ENCODE measurements around the gene NCAM1.

NCAM1 gene

DNA sequence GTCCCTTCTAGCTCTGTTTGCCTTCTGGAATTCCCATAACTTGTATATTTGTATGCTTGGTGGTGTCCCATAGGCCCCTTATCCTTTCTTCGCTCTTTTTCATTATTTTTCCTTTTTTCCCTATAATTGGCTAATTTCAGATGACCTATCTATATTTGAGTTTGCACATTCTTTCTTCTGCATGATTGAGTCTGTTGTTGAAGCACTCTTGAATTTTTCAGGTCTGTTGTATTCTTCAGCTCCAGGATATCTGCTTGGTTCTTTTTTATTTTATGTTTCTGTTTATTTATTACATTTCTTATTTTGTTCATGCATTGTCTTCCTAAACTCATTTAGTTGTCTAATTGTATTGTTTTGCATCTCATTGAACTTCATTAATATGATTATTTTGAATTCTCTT is 28.0 kb downstream of the NCAM1 start:
- H3K9me3 Mint-ChIP-seq, result peaks cover 6% of the 10 kb centered on the region
- H3K4me3 Mint-ChIP-seq, result no peak overlapping the region
- no peaks in the 10 kb centered on the region for H3K4me1 Mint-ChIP-seq (ENCODE audit: low read depth)
- H3K27me3 Mint-ChIP-seq (ENCODE audit: low read depth), result no peaks in the 10 kb centered on the region
- no peak overlapping the region for H3K27ac Mint-ChIP-seq
- H3K36me3 Mint-ChIP-seq (ENCODE audit: low read depth), result no peaks in the 10 kb centered on the region

DNA sequence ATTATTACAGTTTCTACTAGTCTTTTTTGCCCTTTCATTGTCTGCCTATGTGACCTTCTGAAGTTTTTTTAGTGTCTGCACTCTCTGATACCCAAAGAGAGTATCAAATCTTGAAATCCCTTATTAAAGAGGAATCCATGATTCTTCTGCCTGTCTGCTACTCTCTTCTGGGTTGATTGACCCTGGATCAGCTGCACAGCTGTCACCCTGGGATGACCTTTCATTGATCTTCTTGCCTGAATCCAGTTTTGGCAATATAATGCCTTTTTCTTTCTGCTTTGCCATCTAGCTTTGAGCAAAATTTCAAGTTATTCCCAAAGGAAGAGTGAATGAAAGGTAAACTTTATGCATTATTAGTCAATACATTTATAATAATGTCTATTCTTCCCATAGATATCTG is 32.6 kb downstream of the NCAM1 start:
- Mint-ChIP-seq H3K4me3 (no peak overlapping the region), H3K4me1 (ENCODE audit: low read depth) (no peaks in the 10 kb centered on the region), H3K27ac (no peak overlapping the region), H3K27me3 (ENCODE audit: low read depth) (peaks cover 6% of the 10 kb centered on the region), H3K36me3 (ENCODE audit: low read depth) (no peaks in the 10 kb centered on the region), H3K9me3 (peaks cover 6% of the 10 kb centered on the region)

DNA sequence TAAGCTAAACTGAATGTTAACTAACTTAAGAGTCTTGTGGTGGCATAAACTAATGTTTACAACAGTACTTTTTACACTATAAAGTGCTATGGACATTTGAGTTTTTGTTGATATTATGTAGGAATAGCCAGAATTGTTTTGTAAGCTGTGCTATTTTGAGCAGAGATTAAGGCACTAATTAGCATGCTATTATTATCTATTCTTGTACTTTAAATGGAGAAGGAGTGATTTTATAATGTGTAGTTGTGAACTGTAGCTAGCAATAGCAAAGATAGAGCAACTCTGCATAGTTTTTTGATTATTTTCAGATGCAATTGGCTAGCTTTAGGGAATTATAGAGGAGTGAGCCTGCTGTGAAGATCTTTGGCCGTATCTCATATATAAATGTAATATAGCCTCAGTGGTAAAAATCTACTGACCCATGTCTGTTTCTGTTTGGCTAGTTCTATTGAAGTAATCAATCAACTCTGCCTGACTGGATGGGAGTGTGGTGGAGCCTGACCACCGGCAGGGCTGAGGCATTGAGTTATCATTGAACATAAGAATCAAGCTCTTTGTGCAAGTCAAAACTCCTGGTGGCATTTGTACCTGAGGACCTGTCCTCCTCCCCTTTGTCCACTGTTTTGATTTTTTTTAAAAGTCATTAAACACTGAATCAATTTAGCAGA is 34.3 kb downstream of the NCAM1 start:
- Mint-ChIP-seq H3K9me3 (no peaks in the 10 kb centered on the region), H3K27me3 (ENCODE audit: low read depth) (peaks cover 6% of the 10 kb centered on the region), H3K4me1 (ENCODE audit: low read depth) (no peaks in the 10 kb centered on the region), H3K4me3 (no peak overlapping the region), H3K36me3 (ENCODE audit: low read depth) (no peaks in the 10 kb centered on the region), H3K27ac (no peak overlapping the region)

DNA sequence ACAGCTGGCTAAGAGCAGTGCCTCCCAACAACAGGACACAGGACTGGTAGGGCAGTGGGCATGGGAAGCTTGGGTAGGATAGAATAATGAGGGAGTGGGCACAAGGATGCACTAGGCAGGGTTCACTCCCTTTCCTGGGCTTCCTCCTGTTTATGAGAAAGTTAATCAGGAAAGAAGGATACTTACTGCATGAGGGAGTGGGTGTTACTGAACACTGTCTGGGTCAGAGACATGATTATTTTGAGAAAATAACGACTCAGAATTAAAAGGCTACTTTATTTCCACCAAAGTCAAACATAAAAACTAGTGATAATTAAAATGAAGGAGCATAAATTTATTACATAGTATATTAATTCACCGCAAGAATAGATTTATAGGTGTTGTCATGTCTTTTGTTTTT is 35.8 kb downstream of the NCAM1 start:
- H3K9me3 Mint-ChIP-seq, result no peaks in the 10 kb centered on the region
- H3K27me3 Mint-ChIP-seq (ENCODE audit: low read depth), result peaks cover 6% of the 10 kb centered on the region
- no peaks in the 10 kb centered on the region for H3K4me1 Mint-ChIP-seq (ENCODE audit: low read depth)
- H3K4me3 Mint-ChIP-seq, result no peak overlapping the region
- no peaks in the 10 kb centered on the region for H3K36me3 Mint-ChIP-seq (ENCODE audit: low read depth)
- H3K27ac Mint-ChIP-seq, result no peak overlapping the region

DNA sequence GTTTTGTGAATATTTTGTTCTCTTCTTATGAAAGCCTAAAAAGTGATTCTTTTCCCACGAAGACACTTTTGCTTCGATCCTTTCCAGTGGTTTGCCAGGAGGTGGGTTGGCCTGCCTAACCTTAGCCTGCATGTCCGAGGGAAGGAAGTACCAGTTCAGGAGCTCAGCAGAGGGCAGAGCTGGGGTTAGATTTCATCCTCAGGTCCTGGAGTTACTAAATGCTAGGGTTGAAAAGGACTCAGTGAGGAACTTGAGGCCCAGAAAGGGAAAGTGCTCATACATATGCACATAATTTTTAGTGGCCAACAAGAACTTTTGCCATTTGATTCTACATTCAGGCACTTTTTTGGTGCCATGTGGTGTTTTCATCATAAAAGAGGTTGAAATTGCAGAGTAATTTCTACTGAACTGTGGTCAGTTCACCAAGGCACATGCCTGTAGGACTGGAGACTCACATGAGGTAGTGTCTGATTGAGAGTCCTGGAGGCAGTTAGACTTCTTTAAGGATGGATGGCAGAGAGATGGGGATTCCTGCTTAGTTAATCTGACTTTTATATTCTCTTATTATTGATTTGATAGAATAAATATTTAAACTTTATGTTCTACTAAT is 36.7 kb downstream of the NCAM1 start:
- Mint-ChIP-seq H3K27me3 (ENCODE audit: low read depth) (peaks cover 6% of the 10 kb centered on the region), H3K4me3 (no peak overlapping the region), H3K27ac (no peak overlapping the region), H3K9me3 (no peaks in the 10 kb centered on the region), H3K4me1 (ENCODE audit: low read depth) (no peaks in the 10 kb centered on the region), H3K36me3 (ENCODE audit: low read depth) (no peaks in the 10 kb centered on the region)

DNA sequence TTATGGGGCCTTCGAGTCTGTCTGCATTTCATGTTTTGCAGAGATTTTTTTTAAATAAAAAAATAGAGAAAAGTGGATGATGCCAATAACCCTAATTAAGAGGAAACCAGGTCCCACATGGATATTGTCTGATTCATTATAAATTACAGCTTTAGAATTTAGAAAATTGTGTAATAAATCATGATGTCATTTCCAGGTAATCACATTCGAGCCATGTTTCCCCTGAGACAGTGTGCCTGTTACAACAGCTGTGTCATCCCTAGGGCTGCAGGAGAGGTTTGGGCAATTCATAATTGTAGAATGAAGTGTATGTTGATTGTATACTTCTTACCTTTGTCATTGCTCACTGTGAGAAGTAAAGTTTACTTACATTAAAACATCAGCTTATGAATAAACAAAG is 38.3 kb downstream of the NCAM1 start:
- Mint-ChIP-seq H3K4me3 (no peak overlapping the region), H3K4me1 (ENCODE audit: low read depth) (no peaks in the 10 kb centered on the region), H3K9me3 (no peaks in the 10 kb centered on the region), H3K27ac (no peak overlapping the region), H3K27me3 (ENCODE audit: low read depth) (peaks cover 11% of the 10 kb centered on the region), H3K36me3 (ENCODE audit: low read depth) (no peaks in the 10 kb centered on the region)

DNA sequence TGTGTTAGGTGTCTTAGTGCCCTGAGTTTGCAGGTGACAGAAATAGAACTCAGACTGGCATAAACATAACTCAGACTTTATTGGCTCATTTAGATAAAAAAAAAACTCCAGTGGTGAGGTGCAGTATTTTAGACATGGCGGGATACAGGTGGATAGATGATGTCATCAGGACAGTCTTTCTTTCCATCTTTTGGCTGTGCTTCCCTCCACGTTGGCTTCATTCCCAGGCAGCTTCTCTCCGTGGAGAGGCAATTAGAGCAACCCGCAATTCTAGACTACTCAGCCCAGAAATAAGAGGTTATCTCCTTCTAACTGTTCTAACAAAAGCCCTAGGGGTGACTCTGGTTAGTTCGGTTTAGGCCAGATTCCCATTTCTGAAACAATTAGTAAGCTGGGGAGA is 40.5 kb downstream of the NCAM1 start:
- peaks cover 8% of the 10 kb centered on the region for H3K27me3 Mint-ChIP-seq (ENCODE audit: low read depth)
- no peaks in the 10 kb centered on the region for H3K4me1 Mint-ChIP-seq (ENCODE audit: low read depth)
- H3K36me3 Mint-ChIP-seq (ENCODE audit: low read depth), result no peaks in the 10 kb centered on the region
- H3K4me3 Mint-ChIP-seq, result no peak overlapping the region
- no peaks in the 10 kb centered on the region for H3K9me3 Mint-ChIP-seq
- no peak overlapping the region for H3K27ac Mint-ChIP-seq

DNA sequence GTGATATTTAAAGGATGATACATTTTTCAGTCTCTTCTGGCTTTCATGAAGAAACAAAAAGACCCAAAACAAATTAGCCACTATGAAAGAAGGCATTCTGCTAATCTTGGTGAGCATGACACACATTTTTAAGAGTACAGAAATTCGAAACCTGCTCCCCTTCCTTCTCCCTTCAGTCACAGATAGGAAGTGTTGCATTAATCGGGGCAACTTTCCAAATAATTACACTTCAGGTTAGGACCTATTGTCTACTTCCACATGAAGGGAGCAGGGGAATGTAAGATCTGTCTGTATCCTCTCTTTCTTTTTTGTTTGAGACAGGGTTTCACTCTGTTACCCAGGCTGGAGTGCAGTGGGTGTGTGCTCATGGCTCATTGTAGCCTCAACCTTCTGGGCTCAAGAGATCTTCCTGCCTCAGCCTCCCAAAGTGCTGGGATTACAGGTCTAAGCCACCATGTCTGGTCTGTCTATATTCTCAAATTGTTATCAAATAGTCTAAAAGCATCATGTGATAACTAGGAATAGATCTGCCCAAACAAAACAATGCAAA is 45.8 kb downstream of the NCAM1 start:
- Mint-ChIP-seq H3K9me3 (no peaks in the 10 kb centered on the region), H3K4me3 (no peak overlapping the region), H3K36me3 (ENCODE audit: low read depth) (no peaks in the 10 kb centered on the region), H3K27ac (no peak overlapping the region), H3K27me3 (ENCODE audit: low read depth) (peaks cover 8% of the 10 kb centered on the region), H3K4me1 (ENCODE audit: low read depth) (no peaks in the 10 kb centered on the region)

DNA sequence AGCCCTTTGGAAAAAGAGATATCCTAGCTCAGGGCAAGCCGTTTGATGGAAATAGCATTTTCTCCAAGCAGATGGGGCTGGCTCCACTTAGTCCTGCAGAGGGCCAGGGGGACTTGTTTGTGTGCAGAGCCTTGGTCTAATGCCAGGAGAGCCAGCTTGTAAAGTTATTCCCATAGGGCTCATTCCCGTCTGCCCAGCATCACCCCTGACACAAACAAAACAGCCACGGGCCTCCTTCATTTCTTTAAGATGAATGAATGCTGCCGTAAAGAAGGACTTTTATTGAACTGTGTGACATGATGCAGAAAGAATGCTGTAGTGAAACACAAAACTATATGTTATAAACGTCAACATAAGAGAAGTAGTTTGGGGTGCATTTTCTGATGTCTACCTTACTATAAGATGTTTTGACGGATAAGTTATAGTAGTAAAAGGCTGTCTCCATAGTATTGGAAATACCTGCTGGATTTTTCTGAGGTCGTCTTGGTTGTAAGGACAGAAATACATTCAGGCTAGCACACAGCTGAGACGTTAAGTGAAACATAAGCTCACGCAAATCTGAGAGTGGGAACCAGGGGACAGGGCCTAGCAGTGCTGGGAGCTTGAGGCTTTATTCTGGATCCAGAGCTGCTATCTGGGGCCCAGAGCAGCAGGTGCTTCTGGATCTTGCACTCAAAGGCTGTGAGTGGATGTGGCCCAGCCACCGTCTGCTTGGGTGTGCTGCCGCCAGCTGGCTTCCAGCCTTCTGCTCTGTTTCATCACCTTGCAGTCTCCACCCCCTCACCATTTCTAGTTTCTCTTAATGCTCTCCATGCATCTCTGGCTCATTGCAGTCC is 53.3 kb downstream of the NCAM1 start:
- H3K4me3 Mint-ChIP-seq, result no peak overlapping the region
- H3K9me3 Mint-ChIP-seq, result no peaks in the 10 kb centered on the region
- H3K27ac Mint-ChIP-seq, result no peak overlapping the region
- H3K36me3 Mint-ChIP-seq (ENCODE audit: low read depth), result no peaks in the 10 kb centered on the region
- H3K27me3 Mint-ChIP-seq (ENCODE audit: low read depth), result no peaks in the 10 kb centered on the region
- no peaks in the 10 kb centered on the region for H3K4me1 Mint-ChIP-seq (ENCODE audit: low read depth)

DNA sequence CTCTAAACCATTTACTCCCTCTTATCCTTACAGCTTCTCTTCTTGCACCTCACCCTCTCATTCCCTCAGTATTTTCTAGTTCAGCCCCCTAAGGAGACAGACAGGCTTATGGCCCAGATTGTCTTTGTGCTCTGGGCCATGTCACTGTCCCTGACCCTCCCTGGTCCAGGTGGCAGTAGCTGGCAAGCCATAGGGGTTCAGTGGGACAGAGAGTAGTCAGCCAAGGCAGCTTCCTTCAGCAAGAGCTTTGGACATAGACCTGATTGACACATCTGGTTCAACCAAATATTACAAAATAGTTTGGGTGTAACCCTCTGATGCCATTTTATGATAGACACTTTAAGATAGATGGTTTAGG is 53.9 kb downstream of the NCAM1 start:
- no peaks in the 10 kb centered on the region for H3K36me3 Mint-ChIP-seq (ENCODE audit: low read depth)
- H3K27ac Mint-ChIP-seq, result no peak overlapping the region
- H3K27me3 Mint-ChIP-seq (ENCODE audit: low read depth), result no peaks in the 10 kb centered on the region
- no peaks in the 10 kb centered on the region for H3K4me1 Mint-ChIP-seq (ENCODE audit: low read depth)
- no peaks in the 10 kb centered on the region for H3K9me3 Mint-ChIP-seq
- H3K4me3 Mint-ChIP-seq, result no peak overlapping the region

DNA sequence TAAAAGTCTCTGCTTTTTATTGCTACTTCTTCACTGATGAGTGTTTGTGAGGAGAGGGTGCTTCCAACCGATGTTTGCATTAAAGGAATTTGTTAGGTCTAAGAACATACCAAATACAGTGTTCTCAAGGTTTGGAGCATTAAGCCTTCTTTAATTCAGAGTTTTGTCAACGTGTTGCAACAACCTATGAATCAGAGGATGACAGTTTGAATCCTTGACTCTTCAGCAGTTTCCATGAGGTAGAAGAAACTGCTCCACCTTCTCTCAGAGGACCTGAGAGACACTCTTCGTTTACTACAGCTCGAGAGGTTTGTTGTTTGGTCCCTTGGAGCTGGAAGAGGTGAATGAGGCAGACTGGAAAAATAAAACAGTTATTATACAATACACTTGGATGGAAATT is 55.7 kb downstream of the NCAM1 start:
- H3K27me3 Mint-ChIP-seq (ENCODE audit: low read depth), result no peaks in the 10 kb centered on the region
- H3K4me1 Mint-ChIP-seq (ENCODE audit: low read depth), result no peaks in the 10 kb centered on the region
- no peak overlapping the region for H3K4me3 Mint-ChIP-seq
- H3K9me3 Mint-ChIP-seq, result no peaks in the 10 kb centered on the region
- H3K27ac Mint-ChIP-seq, result no peak overlapping the region
- H3K36me3 Mint-ChIP-seq (ENCODE audit: low read depth), result no peaks in the 10 kb centered on the region

DNA sequence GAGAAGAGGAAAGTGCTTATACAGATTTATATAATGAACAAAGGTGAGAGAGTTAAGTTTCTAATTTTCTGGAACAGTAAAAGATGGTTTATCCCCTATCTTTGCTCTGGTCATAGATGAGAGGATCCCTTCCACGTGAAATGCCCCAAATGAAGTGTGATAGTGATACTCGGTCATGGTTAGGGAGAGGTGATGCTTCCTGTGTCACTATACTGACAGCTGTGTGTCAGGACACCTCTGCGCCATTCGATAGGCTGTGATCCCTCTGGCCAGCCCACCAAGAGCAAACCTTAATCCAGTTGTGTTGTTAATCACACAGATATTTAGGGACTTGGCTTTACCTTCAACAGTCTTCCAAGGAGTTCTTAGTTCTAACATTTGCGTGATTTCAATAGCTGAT is 57.7 kb downstream of the NCAM1 start:
- H3K4me3 Mint-ChIP-seq, result no peak overlapping the region
- H3K4me1 Mint-ChIP-seq (ENCODE audit: low read depth), result no peaks in the 10 kb centered on the region
- H3K27ac Mint-ChIP-seq, result no peak overlapping the region
- H3K27me3 Mint-ChIP-seq (ENCODE audit: low read depth), result no peaks in the 10 kb centered on the region
- H3K36me3 Mint-ChIP-seq (ENCODE audit: low read depth), result no peaks in the 10 kb centered on the region
- H3K9me3 Mint-ChIP-seq, result no peaks in the 10 kb centered on the region

DNA sequence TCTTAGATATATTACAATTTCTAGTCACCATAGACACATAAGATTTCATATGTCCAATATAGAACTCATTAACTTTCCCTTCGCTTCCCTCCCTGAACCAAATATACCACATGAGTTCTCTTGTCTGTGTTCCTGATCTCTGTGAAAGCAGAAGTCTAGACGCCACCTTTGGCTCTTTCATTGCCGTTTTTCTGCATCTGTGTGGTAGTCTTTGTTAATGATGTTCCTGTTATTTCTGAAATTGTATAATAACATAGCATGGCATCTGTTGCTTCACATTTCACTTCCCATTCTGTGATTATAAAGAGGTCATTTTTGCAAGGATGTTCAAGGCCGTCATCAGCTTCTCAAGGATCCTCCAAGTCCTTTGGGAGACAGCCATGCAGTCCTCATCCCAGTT is 58.5 kb downstream of the NCAM1 start:
- no peaks in the 10 kb centered on the region for H3K36me3 Mint-ChIP-seq (ENCODE audit: low read depth)
- H3K9me3 Mint-ChIP-seq, result no peaks in the 10 kb centered on the region
- no peak overlapping the region for H3K27ac Mint-ChIP-seq
- no peaks in the 10 kb centered on the region for H3K27me3 Mint-ChIP-seq (ENCODE audit: low read depth)
- no peak overlapping the region for H3K4me3 Mint-ChIP-seq
- no peaks in the 10 kb centered on the region for H3K4me1 Mint-ChIP-seq (ENCODE audit: low read depth)

DNA sequence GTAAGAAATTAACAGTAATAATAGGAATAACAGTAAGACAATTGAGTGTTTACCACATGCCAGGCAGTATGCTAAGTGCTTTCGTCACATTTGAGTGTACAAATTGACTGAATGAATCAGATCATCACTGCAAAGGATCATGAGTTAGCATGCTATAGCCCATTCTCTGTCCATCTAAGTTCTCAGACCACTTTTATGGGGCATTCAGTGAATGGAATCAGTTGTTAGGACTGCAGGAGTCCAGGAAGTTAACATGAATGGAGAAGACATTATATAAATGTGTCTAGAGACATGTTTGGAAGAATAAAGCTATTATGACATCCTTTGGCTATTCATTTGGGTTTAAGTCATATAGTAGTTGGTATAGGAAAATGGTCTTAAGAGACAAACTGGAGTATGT is 59.9 kb downstream of the NCAM1 start:
- Mint-ChIP-seq H3K27me3 (ENCODE audit: low read depth) (peaks cover 4% of the 10 kb centered on the region), H3K27ac (no peak overlapping the region), H3K4me1 (ENCODE audit: low read depth) (no peaks in the 10 kb centered on the region), H3K36me3 (ENCODE audit: low read depth) (no peaks in the 10 kb centered on the region), H3K4me3 (no peak overlapping the region), H3K9me3 (no peaks in the 10 kb centered on the region)

DNA sequence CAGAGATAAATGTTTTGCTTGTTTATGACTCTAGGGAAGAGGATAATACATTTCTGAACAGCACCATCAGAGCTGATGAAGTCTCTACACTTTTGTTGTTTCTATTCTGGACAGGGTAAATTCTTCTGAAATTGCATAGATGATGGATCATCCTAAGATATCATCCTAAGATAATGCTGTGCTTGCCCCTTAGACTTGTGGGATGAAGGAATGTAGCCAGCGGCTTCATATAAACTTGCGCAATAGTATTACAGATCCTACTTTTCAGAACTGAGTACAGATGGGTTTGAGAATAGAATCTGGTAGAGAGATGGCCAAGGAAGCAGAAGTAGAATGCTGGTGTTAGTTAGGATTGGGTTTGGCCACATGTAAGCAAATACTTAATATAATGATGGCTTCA is 61.0 kb downstream of the NCAM1 start:
- Mint-ChIP-seq H3K27me3 (ENCODE audit: low read depth) (peaks cover 4% of the 10 kb centered on the region), H3K36me3 (ENCODE audit: low read depth) (no peaks in the 10 kb centered on the region), H3K4me3 (no peak overlapping the region), H3K4me1 (ENCODE audit: low read depth) (no peaks in the 10 kb centered on the region), H3K27ac (no peak overlapping the region), H3K9me3 (no peaks in the 10 kb centered on the region)
